ENCODE measurements around the gene ARHGAP11A. TPM values are rescaled to one million over a fixed set of nuclear protein-coding genes. Genes with fewer than 3 reads are reported as not detected.

Gene ARHGAP11A
- total and polyA plus RNA-seq, 2 of the 8 experiments (the other 6 are each of a cell fraction or from before 2014, with no cell fraction given): 8.1 to 112 TPM

DNA sequence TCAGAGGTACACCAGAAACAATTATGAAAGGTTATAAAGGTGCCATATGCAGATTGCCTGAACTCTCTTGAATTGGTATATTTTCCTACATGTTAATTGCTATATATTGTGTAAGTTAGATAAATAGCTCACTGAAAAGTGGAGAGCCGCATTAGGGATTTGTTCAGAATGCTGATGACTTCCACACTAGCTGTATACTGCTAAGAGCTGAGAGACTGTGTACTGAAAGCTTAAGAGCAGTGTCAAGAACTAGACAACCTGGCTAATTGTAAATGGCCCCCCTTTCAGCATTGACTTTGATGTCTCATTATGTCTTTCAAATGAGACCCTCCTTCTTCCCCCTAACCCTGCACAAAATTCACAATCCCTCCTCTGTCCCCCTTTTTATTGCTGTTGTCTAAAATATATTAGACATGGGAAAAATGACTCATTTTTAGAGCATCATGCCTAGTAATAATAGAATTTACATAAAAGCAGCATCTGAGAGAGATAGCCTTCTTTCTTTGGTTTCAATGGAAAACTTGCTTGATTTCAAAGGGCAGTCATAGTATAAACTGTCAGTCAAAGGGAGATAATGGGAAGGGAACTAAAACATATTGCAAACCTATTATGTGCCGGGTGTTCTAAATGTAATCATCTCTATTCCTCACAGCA, 67.8 kb downstream of the ARHGAP11A start:
- no peak overlapping the region for H3K4me2 ChIP-seq (ENCODE audit: insufficient read depth in 1 of 2, low read depth in 2 of 2, low read length in 2 of 2)
- H2BK120ac ChIP-seq (replicated peaks; ENCODE audit: low read depth, low read length): no peak overlapping the region
- FAIRE-seq (no peak), DNase-seq (ENCODE audit: low read depth in 1 of 2, low spot score in 2 of 2) (no peak)
- no peak overlapping the region for H3K4me3 ChIP-seq (ENCODE audit: extremely low read depth in 1 of 4, insufficient read depth in 2 of 4, low read depth in 3 of 4, low read length in 4 of 4)
- H2BK5ac ChIP-seq (ENCODE audit: low read depth, low read length): no peak overlapping the region
- H3K9me3 ChIP-seq (ENCODE audit: insufficient read depth in 2 of 2, low read depth in 1 of 2, low read length in 1 of 2): no peaks in the 10 kb centered on the region
- H3K18ac ChIP-seq (ENCODE audit: extremely low read depth, low read length): no peak overlapping the region
- no peaks in the 10 kb centered on the region for H3K36me3 ChIP-seq (ENCODE audit: control insufficient read depth in 2 of 4, insufficient read depth in 4 of 4, low read length in 3 of 4)
- 98% methylated on average over 2 of the region's 2 CpGs; no CpG with 5 or more reads in 1 of the 2 experiments for WGBS, 2 experiments (ENCODE audit: extremely low coverage in 1 of 2, insufficient coverage in 1 of 2, insufficient read length in 1 of 2, insufficient replicate concordance in 2 of 2, low coverage in 1 of 2, low lambda C conversion rate in 2 of 2, missing lambda C conversion rate in 1 of 2)
- H2BK15ac ChIP-seq (ENCODE audit: low read length): no peak overlapping the region
- no peak overlapping the region for H4K5ac ChIP-seq (ENCODE audit: insufficient read length, low read depth, low read length)
- H2BK12ac ChIP-seq (ENCODE audit: low read depth, low read length): no peak overlapping the region
- no peak overlapping the region for H2BK20ac ChIP-seq (ENCODE audit: low read length)
- no peak overlapping the region for H3K9ac ChIP-seq (replicated peaks in 1 of 4; ENCODE audit: extremely low read depth in 1 of 4, low read depth in 3 of 4, low read length in 3 of 4)
- no peak overlapping the region for H3K4ac ChIP-seq (replicated peaks; ENCODE audit: insufficient read length, low read depth, low read length)
- H3K27me3 ChIP-seq (replicated peaks in 1 of 4; ENCODE audit: control insufficient read depth in 3 of 4, extremely low read depth in 1 of 4, insufficient read depth in 3 of 4, low read length in 3 of 4): no peaks in the 10 kb centered on the region
- H4K8ac ChIP-seq (ENCODE audit: extremely low read depth, insufficient read depth, low read length): no peak overlapping the region
- H3K79me1 ChIP-seq (ENCODE audit: low read depth, low read length): no peaks in the 10 kb centered on the region
- POLR2A ChIA-PET (ENCODE audit: partially characterized antibody): no interaction called here
- H3K27ac ChIP-seq (ENCODE audit: low read depth, low read length): no peak overlapping the region
- no peaks in the 10 kb centered on the region; a peak in 1 of 7 replicates for H3K4me1 ChIP-seq (replicated peaks in 1 of 4; ENCODE audit: control insufficient read depth in 3 of 4, insufficient read depth in 4 of 4, low read length in 3 of 4)
- H2AK5ac ChIP-seq (ENCODE audit: low read depth, low read length): no peak overlapping the region
- no peak overlapping the region for H4K91ac ChIP-seq (replicated peaks; ENCODE audit: insufficient read length, low read length)
- CTCF ChIA-PET (ENCODE audit: partially characterized antibody): interaction anchor here (0.8 to 2.0 kb wide), 5 partner anchors 9 to 33 kb away, joined by 3 to 6 read pairs (median 4); no protein-coding TSS in a partner anchor
- no peak overlapping the region for H3K56ac ChIP-seq (replicated peaks; ENCODE audit: insufficient read length, low read depth, low read length)
- no peaks in the 10 kb centered on the region for H3K23me2 ChIP-seq (ENCODE audit: low read depth, low read length)
- H2AFZ ChIP-seq (ENCODE audit: low read length): no peak overlapping the region
- H3K14ac ChIP-seq (ENCODE audit: insufficient read length): no peak overlapping the region
- H3K23ac ChIP-seq (ENCODE audit: insufficient read length): no peak overlapping the region
- H4K20me1 ChIP-seq (replicated peaks in 1 of 2; ENCODE audit: control insufficient read depth in 1 of 2, insufficient read depth in 2 of 2, low read length in 2 of 2): no peaks in the 10 kb centered on the region
- H3K79me2 ChIP-seq (ENCODE audit: control insufficient read depth in 1 of 2, insufficient read depth in 2 of 2, low read length in 2 of 2): no peaks in the 10 kb centered on the region
- TF ChIP-seq NRF1 (IDR thresholded peaks at IDR 0.05; ENCODE audit: low read depth, low read length): no peak
- TF ChIP-seq, protein P1, sequence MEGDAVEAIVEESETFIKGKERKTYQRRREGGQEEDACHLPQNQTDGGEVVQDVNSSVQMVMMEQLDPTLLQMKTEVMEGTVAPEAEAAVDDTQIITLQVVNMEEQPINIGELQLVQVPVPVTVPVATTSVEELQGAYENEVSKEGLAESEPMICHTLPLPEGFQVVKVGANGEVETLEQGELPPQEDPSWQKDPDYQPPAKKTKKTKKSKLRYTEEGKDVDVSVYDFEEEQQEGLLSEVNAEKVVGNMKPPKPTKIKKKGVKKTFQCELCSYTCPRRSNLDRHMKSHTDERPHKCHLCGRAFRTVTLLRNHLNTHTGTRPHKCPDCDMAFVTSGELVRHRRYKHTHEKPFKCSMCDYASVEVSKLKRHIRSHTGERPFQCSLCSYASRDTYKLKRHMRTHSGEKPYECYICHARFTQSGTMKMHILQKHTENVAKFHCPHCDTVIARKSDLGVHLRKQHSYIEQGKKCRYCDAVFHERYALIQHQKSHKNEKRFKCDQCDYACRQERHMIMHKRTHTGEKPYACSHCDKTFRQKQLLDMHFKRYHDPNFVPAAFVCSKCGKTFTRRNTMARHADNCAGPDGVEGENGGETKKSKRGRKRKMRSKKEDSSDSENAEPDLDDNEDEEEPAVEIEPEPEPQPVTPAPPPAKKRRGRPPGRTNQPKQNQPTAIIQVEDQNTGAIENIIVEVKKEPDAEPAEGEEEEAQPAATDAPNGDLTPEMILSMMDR (IDR thresholded peaks at IDR 0.05; ENCODE audit: control extremely low read depth in 1 of 3, insufficient read depth in 1 of 3, low read depth in 1 of 3, low read length in 3 of 3): no peak
- TF ChIP-seq SIN3A (conservative IDR thresholded peaks at IDR 0.05 in 1 of 2, IDR thresholded peaks at IDR 0.05 in 1 of 2; ENCODE audit: low read depth in 1 of 2, low read length in 2 of 2): no peak
- TF ChIP-seq JUN (IDR thresholded peaks at IDR 0.05; ENCODE audit: low read depth, low read length): no peak
- no peak for TF ChIP-seq RBBP5 (IDR thresholded peaks at IDR 0.05; ENCODE audit: borderline replicate concordance, low read depth, low read length)
- TF ChIP-seq SRF (IDR thresholded peaks at IDR 0.05; ENCODE audit: low read depth, low read length): no peak
- TF ChIP-seq, protein P2, sequence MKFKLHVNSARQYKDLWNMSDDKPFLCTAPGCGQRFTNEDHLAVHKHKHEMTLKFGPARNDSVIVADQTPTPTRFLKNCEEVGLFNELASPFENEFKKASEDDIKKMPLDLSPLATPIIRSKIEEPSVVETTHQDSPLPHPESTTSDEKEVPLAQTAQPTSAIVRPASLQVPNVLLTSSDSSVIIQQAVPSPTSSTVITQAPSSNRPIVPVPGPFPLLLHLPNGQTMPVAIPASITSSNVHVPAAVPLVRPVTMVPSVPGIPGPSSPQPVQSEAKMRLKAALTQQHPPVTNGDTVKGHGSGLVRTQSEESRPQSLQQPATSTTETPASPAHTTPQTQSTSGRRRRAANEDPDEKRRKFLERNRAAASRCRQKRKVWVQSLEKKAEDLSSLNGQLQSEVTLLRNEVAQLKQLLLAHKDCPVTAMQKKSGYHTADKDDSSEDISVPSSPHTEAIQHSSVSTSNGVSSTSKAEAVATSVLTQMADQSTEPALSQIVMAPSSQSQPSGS (IDR thresholded peaks at IDR 0.05; ENCODE audit: low read length): no peak
